Activated CD4-positive, alpha-beta T cell treated with anti-CD3 and anti-CD28 coated beads for 36 hours (primary cell): ENCODE measurements around the gene ST3GAL6. TPM values are rescaled to one million over a fixed set of nuclear protein-coding genes. Genes with fewer than 3 reads are reported as not detected.

Experiments used
- ATAC-seq: fragments of 200-7000 bp; cut with Tn5 transposase; one replicate; pipeline ENCODE4 v1.10.0; 2021; ENCODE audit warnings: mild to moderate bottlenecking, moderate library complexity
- CTCF ChIA-PET: fragments of 350-600 bp; sonication (Branson Sonifier 250); formaldehyde crosslinking; loops from one replicate; lab custom pipeline; 2021; ENCODE audit warnings: antibody characterized with exemption; lab: Charles Lee
- POLR2A ChIA-PET: fragments of 350-600 bp; sonication (Branson Sonifier 250); formaldehyde crosslinking; loops from one replicate; lab custom pipeline; 2021; ENCODE audit warnings: antibody characterized with exemption, inconsistent platforms; lab: Charles Lee
- DNase-seq: peaks from one replicate; pipeline ENCODE4 v3.0.0-alpha.2; 2020
- H3K27ac Mint-ChIP-seq: one replicate; pipeline ENCODE4 v1.8.0; 2021; ENCODE audit warnings: mixed read lengths
- H3K27me3 Mint-ChIP-seq: one replicate; pipeline ENCODE4 v1.8.0; 2021; ENCODE audit warnings: mixed read lengths
- H3K36me3 Mint-ChIP-seq: one replicate; pipeline ENCODE4 v1.8.0; 2021; ENCODE audit warnings: low read depth, mixed read lengths
- H3K4me1 Mint-ChIP-seq: one replicate; pipeline ENCODE4 v1.8.0; 2021; ENCODE audit warnings: mixed read lengths
- H3K4me3 Mint-ChIP-seq: one replicate; pipeline ENCODE4 v1.8.0; 2021; ENCODE audit warnings: mild to moderate bottlenecking, moderate library complexity, mixed read lengths
- H3K9me3 Mint-ChIP-seq: one replicate; pipeline ENCODE4 v1.8.0; 2021; ENCODE audit warnings: low read depth, mixed read lengths
- intact Hi-C, 2 experiments: fragments of 100-400 bp; cut with DNase I in 1 of 2; cut with micrococcal nuclease in 1 of 2; formaldehyde crosslinking; loops; one replicate each; pipeline versions ENCODE4 v1.14.2 to v1.15.1; 2022 to 2024; cut with DNase I, micrococcal nuclease
- total RNA-seq, 2 experiments: library from RNA; stranded (reverse); gene quantifications; one replicate each; pipeline ENCODE4 v1.2.3, GENCODE V29; 2021

The ST3GAL6 gene
- not detected for total RNA-seq

GRCh38 chr3:98763076-98763475 lies at the start of gene ST3GAL6:
Gene ST3GAL6 (plus strand): TSS chr3:98763340. CDS start chr3:98768441, 5,101 bp downstream.
- Mint-ChIP-seq H3K27me3 (peaks cover 14% of the 10 kb centered on the region), H3K4me1 (no peaks in the 10 kb centered on the region), H3K4me3 (no peak within 1 kb of the TSS), H3K9me3 (no peaks in the 10 kb centered on the region), H3K27ac (no peak within 1 kb of the TSS), H3K36me3 (no peaks in the 10 kb centered on the region)
- intact Hi-C loops = no loop called here
- ATAC-seq (no peak), DNase-seq (no peak)
- CTCF ChIA-PET = no interaction called here
- POLR2A ChIA-PET = no interaction called here

- no peak for DNase-seq
- no peaks in the 10 kb centered on the region for H3K4me1 Mint-ChIP-seq
- intact Hi-C loops = no loop called here
- H3K36me3 Mint-ChIP-seq = no peaks in the 10 kb centered on the region
- no peaks in the 10 kb centered on the region for H3K9me3 Mint-ChIP-seq
- no peak overlapping the region for H3K4me3 Mint-ChIP-seq
- no peak for ATAC-seq
- POLR2A ChIA-PET = no interaction called here
- no peaks in the 10 kb centered on the region for H3K27me3 Mint-ChIP-seq
- H3K27ac Mint-ChIP-seq = no peak overlapping the region
- CTCF ChIA-PET = no interaction called here
Measured at GRCh38 chr3:98713984-98714383, 49.2 kb upstream of the ST3GAL6 start.

GRCh38 chr3:98717584-98717983 lies 45.6 kb upstream of the ST3GAL6 start:
- H3K36me3 Mint-ChIP-seq = no peaks in the 10 kb centered on the region
- POLR2A ChIA-PET = no interaction called here
- ATAC-seq (no peak), DNase-seq (no peak)
- no peaks in the 10 kb centered on the region for H3K4me1 Mint-ChIP-seq
- no peaks in the 10 kb centered on the region for H3K27me3 Mint-ChIP-seq
- H3K9me3 Mint-ChIP-seq = no peaks in the 10 kb centered on the region
- CTCF ChIA-PET = no interaction called here
- H3K27ac Mint-ChIP-seq = no peak overlapping the region
- intact Hi-C loops = no loop called here
- H3K4me3 Mint-ChIP-seq = no peak overlapping the region

- ChIA-PET POLR2A (no interaction called here), CTCF (no interaction called here)
- Mint-ChIP-seq H3K27ac (no peak overlapping the region), H3K4me1 (no peaks in the 10 kb centered on the region), H3K27me3 (no peaks in the 10 kb centered on the region), H3K9me3 (no peaks in the 10 kb centered on the region), H3K36me3 (no peaks in the 10 kb centered on the region), H3K4me3 (no peak overlapping the region)
- DNase-seq (no peak), ATAC-seq (no peak)
- intact Hi-C loops = no loop called here
Measured at GRCh38 chr3:98718730-98719129, 44.4 kb upstream of the ST3GAL6 start.

- H3K4me3 Mint-ChIP-seq = no peak overlapping the region
- intact Hi-C loops = no loop called here
- ChIA-PET POLR2A (interaction anchor here (0.7 kb wide), 1 partner anchor 191 kb away, joined by 4 read pairs; no protein-coding TSS in a partner anchor), CTCF (interaction anchor here (1.1 kb wide), 1 partner anchor 120 kb away, joined by 3 read pairs; no protein-coding TSS in a partner anchor)
- H3K27me3 Mint-ChIP-seq = peaks cover 1% of the 10 kb centered on the region
- no peaks in the 10 kb centered on the region for H3K36me3 Mint-ChIP-seq
- no peaks in the 10 kb centered on the region for H3K9me3 Mint-ChIP-seq
- DNase-seq = no peak
- no peak overlapping the region for H3K27ac Mint-ChIP-seq
- ATAC-seq = no peak
- H3K4me1 Mint-ChIP-seq = no peaks in the 10 kb centered on the region
Measured at GRCh38 chr3:98721776-98722175, 41.4 kb upstream of the ST3GAL6 start.

- ATAC-seq (no peak), DNase-seq (no peak)
- no peak overlapping the region for H3K27ac Mint-ChIP-seq
- H3K4me1 Mint-ChIP-seq = no peaks in the 10 kb centered on the region
- peaks cover 2% of the 10 kb centered on the region for H3K27me3 Mint-ChIP-seq
- ChIA-PET POLR2A (interaction anchor here (0.7 kb wide), 1 partner anchor 190 kb away, joined by 4 read pairs; no protein-coding TSS in a partner anchor), CTCF (interaction anchor here (1.1 kb wide), 1 partner anchor 120 kb away, joined by 3 read pairs; no protein-coding TSS in a partner anchor)
- intact Hi-C loops = no loop called here
- H3K36me3 Mint-ChIP-seq = no peaks in the 10 kb centered on the region
- H3K4me3 Mint-ChIP-seq = no peak overlapping the region
- no peaks in the 10 kb centered on the region for H3K9me3 Mint-ChIP-seq
Measured at GRCh38 chr3:98722389-98722788, 40.8 kb upstream of the ST3GAL6 start.

- DNase-seq (no peak), ATAC-seq (no peak)
- no peaks in the 10 kb centered on the region for H3K4me1 Mint-ChIP-seq
- no peak overlapping the region for H3K4me3 Mint-ChIP-seq
- ChIA-PET CTCF (no interaction called here), POLR2A (no interaction called here)
- H3K36me3 Mint-ChIP-seq = no peaks in the 10 kb centered on the region
- H3K27ac Mint-ChIP-seq = no peak overlapping the region
- H3K9me3 Mint-ChIP-seq = no peaks in the 10 kb centered on the region
- intact Hi-C loops = no loop called here
- peaks cover 6% of the 10 kb centered on the region for H3K27me3 Mint-ChIP-seq
Measured at GRCh38 chr3:98725352-98725751, 37.8 kb upstream of the ST3GAL6 start.

GRCh38 chr3:98726084-98726483 lies 37.1 kb upstream of the ST3GAL6 start:
- no peak overlapping the region for H3K27ac Mint-ChIP-seq
- DNase-seq (no peak), ATAC-seq (no peak)
- no peaks in the 10 kb centered on the region for H3K4me1 Mint-ChIP-seq
- POLR2A ChIA-PET = no interaction called here
- H3K36me3 Mint-ChIP-seq = no peaks in the 10 kb centered on the region
- H3K27me3 Mint-ChIP-seq = peaks cover 13% of the 10 kb centered on the region
- no peak overlapping the region for H3K4me3 Mint-ChIP-seq
- CTCF ChIA-PET = no interaction called here
- H3K9me3 Mint-ChIP-seq = no peaks in the 10 kb centered on the region
- intact Hi-C loops = no loop called here

- H3K27ac Mint-ChIP-seq = no peak overlapping the region
- ATAC-seq = no peak
- H3K36me3 Mint-ChIP-seq = no peaks in the 10 kb centered on the region
- POLR2A ChIA-PET = no interaction called here
- intact Hi-C loops = no loop called here
- peaks cover 17% of the 10 kb centered on the region for H3K27me3 Mint-ChIP-seq
- H3K4me3 Mint-ChIP-seq = no peak overlapping the region
- no peaks in the 10 kb centered on the region for H3K9me3 Mint-ChIP-seq
- no peak for DNase-seq
- CTCF ChIA-PET = interaction anchor here (0.7 to 1.3 kb wide), 2 partner anchors 130 to 174 kb away, joined by 5 to 7 read pairs; partner anchors contain the start of gene DCBLD2
- peaks cover 2% of the 10 kb centered on the region for H3K4me1 Mint-ChIP-seq
Measured at GRCh38 chr3:98727638-98728037, 35.5 kb upstream of the ST3GAL6 start.

- Mint-ChIP-seq H3K4me1 (peaks cover 8% of the 10 kb centered on the region), H3K27ac (no peak overlapping the region), H3K4me3 (no peak overlapping the region), H3K36me3 (no peaks in the 10 kb centered on the region), H3K9me3 (no peaks in the 10 kb centered on the region), H3K27me3 (peaks cover 22% of the 10 kb centered on the region)
- CTCF ChIA-PET = no interaction called here
- POLR2A ChIA-PET = no interaction called here
- ATAC-seq (no peak), DNase-seq (no peak)
- intact Hi-C loops = no loop called here
Measured at GRCh38 chr3:98728672-98729071, 34.5 kb upstream of the ST3GAL6 start.

- H3K36me3 Mint-ChIP-seq = no peaks in the 10 kb centered on the region
- CTCF ChIA-PET = interaction anchor here (1.2 kb wide), 1 partner anchor 28 kb away, joined by 5 read pairs; no protein-coding TSS in a partner anchor
- H3K4me1 Mint-ChIP-seq = peaks cover 12% of the 10 kb centered on the region
- ATAC-seq (peak; percentile 77), DNase-seq (peak; percentile 40)
- POLR2A ChIA-PET = no interaction called here
- H3K4me3 Mint-ChIP-seq = no peak overlapping the region
- intact Hi-C loops = loop anchor here in 1 of 2 experiments (5.0 kb wide), 1 partner anchor 172 kb away; the partner anchor contains the start of gene DCBLD2
- H3K27ac Mint-ChIP-seq = no peak overlapping the region
- H3K27me3 Mint-ChIP-seq = peaks cover 38% of the 10 kb centered on the region
- no peaks in the 10 kb centered on the region for H3K9me3 Mint-ChIP-seq
Measured at GRCh38 chr3:98730338-98730737, 32.8 kb upstream of the ST3GAL6 start.

- ChIA-PET CTCF (interaction anchor here (1.2 kb wide), 1 partner anchor 27 kb away, joined by 5 read pairs; no protein-coding TSS in a partner anchor), POLR2A (interaction anchor here (0.7 kb wide), 1 partner anchor 22 kb away, joined by 5 read pairs; no protein-coding TSS in a partner anchor)
- intact Hi-C loops = loop anchor here in 1 of 2 experiments (5.0 kb wide), 1 partner anchor 171 kb away; the partner anchor contains the start of gene DCBLD2
- no peak for DNase-seq
- H3K4me1 Mint-ChIP-seq = peaks cover 12% of the 10 kb centered on the region
- H3K9me3 Mint-ChIP-seq = no peaks in the 10 kb centered on the region
- H3K27me3 Mint-ChIP-seq = peaks cover 40% of the 10 kb centered on the region
- H3K36me3 Mint-ChIP-seq = no peaks in the 10 kb centered on the region
- no peak for ATAC-seq
- no peak overlapping the region for H3K27ac Mint-ChIP-seq
- H3K4me3 Mint-ChIP-seq = no peak overlapping the region
Measured at GRCh38 chr3:98730886-98731537, 32.1 kb upstream of the ST3GAL6 start.
